Ishikawa (cell line): ENCODE data around the gene DEK.

ENCODE experiments used
- CEBPB ChIP-seq: IDR thresholded peaks from 2 replicates; pipeline ENCODE4 v1.6.1; 2012
- CREB1 ChIP-seq: IDR thresholded peaks from 2 replicates; pipeline ENCODE4 v1.6.1; 2012; ENCODE audit warnings: low read depth
- EGR1 ChIP-seq: IDR thresholded peaks from 2 replicates; pipeline ENCODE4 v1.6.1; 2012
- EP300 ChIP-seq: IDR thresholded peaks from 2 replicates; pipeline ENCODE4 v1.6.1; 2012; ENCODE audit warnings: borderline replicate concordance
- FOXM1 ChIP-seq: IDR thresholded peaks from 2 replicates; pipeline ENCODE4 v1.6.1; 2012; ENCODE audit warnings: low read depth, borderline replicate concordance
- NFIC ChIP-seq: IDR thresholded peaks from 2 replicates; pipeline ENCODE4 v1.6.1; 2012
- RAD21 ChIP-seq: IDR thresholded peaks from 2 replicates; pipeline ENCODE4 v1.6.1; 2012; ENCODE audit warnings: low read depth
- TAF1 ChIP-seq: IDR thresholded peaks from 2 replicates; pipeline ENCODE4 v1.6.1; 2012; ENCODE audit warnings: low read depth, mild to moderate bottlenecking
- TCF12 ChIP-seq: IDR thresholded peaks from 2 replicates; pipeline ENCODE4 v1.6.1; 2012; ENCODE audit warnings: low read depth
- TEAD4 ChIP-seq: IDR thresholded peaks from 2 replicates; pipeline ENCODE4 v1.6.1; 2012
- YY1 ChIP-seq: IDR thresholded peaks from 2 replicates; pipeline ENCODE4 v1.6.1; 2012; ENCODE audit warnings: low read depth
- TF ChIP-seq, protein P1 (sequence below): IDR thresholded peaks from 2 replicates; pipeline ENCODE4 v1.6.1; 2012; ENCODE audit warnings: low read depth, mild to moderate bottlenecking
- TF ChIP-seq, protein P2 (sequence below): IDR thresholded peaks from 2 replicates; pipeline ENCODE4 v1.6.1; 2012
- TF ChIP-seq, protein P3 (sequence below): IDR thresholded peaks from 2 replicates; pipeline ENCODE4 v1.6.1; 2012

DNA sequence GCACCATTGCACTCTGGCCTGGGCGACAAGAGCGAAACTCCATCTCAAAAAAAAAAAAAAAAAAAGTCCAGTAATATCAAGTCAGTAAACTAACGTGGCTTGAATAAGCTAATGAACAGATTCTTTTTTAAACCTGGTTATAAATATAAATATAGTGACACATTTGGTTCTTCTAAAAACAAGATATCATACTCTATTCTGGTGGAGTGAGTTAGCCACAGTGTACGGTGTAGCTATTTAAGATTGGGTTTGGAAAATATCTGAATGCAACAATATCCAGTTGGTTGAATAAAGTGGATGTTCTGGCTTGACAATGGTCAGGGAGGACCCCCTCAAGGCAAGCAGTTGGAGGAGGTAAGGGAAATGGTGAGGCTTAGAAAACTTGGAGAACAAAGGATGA lies 5.9 kb upstream of the DEK start:
- no peak for TF ChIP-seq TAF1
- no peak for TF ChIP-seq EP300
- TF ChIP-seq CREB1 = no peak
- TF ChIP-seq RAD21 = no peak
- TF ChIP-seq, protein P1, sequence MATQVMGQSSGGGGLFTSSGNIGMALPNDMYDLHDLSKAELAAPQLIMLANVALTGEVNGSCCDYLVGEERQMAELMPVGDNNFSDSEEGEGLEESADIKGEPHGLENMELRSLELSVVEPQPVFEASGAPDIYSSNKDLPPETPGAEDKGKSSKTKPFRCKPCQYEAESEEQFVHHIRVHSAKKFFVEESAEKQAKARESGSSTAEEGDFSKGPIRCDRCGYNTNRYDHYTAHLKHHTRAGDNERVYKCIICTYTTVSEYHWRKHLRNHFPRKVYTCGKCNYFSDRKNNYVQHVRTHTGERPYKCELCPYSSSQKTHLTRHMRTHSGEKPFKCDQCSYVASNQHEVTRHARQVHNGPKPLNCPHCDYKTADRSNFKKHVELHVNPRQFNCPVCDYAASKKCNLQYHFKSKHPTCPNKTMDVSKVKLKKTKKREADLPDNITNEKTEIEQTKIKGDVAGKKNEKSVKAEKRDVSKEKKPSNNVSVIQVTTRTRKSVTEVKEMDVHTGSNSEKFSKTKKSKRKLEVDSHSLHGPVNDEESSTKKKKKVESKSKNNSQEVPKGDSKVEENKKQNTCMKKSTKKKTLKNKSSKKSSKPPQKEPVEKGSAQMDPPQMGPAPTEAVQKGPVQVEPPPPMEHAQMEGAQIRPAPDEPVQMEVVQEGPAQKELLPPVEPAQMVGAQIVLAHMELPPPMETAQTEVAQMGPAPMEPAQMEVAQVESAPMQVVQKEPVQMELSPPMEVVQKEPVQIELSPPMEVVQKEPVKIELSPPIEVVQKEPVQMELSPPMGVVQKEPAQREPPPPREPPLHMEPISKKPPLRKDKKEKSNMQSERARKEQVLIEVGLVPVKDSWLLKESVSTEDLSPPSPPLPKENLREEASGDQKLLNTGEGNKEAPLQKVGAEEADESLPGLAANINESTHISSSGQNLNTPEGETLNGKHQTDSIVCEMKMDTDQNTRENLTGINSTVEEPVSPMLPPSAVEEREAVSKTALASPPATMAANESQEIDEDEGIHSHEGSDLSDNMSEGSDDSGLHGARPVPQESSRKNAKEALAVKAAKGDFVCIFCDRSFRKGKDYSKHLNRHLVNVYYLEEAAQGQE = no peak
- no peak for TF ChIP-seq TCF12
- TF ChIP-seq, protein P2, sequence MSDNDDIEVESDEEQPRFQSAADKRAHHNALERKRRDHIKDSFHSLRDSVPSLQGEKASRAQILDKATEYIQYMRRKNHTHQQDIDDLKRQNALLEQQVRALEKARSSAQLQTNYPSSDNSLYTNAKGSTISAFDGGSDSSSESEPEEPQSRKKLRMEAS = no peak
- TF ChIP-seq, protein P3, sequence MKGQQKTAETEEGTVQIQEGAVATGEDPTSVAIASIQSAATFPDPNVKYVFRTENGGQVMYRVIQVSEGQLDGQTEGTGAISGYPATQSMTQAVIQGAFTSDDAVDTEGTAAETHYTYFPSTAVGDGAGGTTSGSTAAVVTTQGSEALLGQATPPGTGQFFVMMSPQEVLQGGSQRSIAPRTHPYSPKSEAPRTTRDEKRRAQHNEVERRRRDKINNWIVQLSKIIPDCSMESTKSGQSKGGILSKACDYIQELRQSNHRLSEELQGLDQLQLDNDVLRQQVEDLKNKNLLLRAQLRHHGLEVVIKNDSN = no peak
- TF ChIP-seq NFIC = no peak
- no peak for TF ChIP-seq YY1
- no peak for TF ChIP-seq CEBPB
- no peak for TF ChIP-seq FOXM1
- no peak for TF ChIP-seq TEAD4
- TF ChIP-seq EGR1 = no peak
